ENCODE measurements around the gene HOXB4.
"Not testable (repeated sequence)": the region's sequence is repeated elsewhere in the genome, so short reads cannot be mapped to it uniquely, and the experiment has no call there.

Gene HOXB4

GRCh38 chr17:48546924-48547807 lies 31.0 kb downstream of the HOXB4 start:
- DNase-seq (ENCODE audit: low read depth) = no peak

DNA sequence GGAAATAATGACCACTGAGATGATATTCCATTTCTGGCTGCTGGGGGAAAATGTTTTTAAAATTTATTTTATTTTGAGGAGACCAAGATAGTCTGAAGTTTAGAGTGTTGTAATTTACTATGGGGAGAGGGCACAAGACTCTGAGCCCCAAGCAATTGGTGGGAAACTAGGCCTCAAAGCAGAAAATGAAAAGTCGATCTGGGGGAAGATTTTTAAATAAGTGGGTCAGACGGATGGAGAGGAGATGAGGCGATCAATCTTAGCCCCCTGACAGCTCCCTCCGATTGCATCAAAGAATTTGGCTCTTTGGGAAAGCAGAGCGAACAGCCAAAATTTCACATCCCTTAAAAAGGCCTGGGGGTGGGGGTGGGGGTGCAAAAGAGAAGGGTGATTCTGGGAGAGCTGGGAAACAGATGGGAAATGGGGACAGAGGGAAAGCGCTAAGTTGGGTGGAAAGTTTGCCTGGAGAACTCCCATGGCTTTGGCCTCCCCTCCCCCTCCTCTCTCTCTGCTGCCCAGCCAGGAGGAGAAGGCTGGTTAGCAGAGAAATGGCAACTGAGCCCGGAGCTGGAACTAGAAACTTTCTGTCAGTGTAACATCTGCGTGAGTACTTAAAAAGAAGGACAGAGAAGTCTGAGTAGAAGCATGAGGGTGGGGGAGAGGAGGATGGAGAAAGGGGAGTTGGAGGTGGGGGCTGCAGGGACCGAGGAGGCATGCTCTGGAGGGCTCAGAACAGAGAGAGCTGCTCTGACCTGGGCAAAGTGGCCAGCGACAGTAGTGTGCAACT lies 31.8 kb downstream of the HOXB4 start:
- DNase-seq (ENCODE audit: low read depth) = no peak

DNA sequence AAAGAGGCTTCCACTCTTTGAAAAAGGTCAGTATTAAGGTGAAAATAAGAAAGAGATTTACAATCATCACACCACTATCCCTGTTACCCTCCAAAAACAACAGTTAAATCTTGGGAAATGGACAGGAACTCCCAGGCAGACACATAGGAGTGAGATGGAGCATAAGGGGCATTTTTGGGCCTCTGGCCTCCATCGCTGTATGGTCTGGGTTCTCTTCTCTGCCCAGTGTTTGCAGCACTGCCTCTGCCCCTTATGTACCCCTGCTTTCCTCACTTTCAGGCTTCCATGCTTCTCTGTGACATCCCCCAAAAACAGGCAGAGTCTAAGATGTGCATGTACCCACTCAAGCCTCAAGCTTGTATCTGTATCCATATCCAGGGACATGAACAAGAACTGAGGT lies 32.6 kb downstream of the HOXB4 start:
- no peak for DNase-seq (ENCODE audit: low read depth)

GRCh38 chr17:48545022-48545375 lies 33.2 kb downstream of the HOXB4 start, which contains the start of gene HOXB2:
Gene HOXB2, minus strand, starts transcription at chr17:48545109. Its CDS starts 198 bp downstream, at chr17:48544911.
- no peak for DNase-seq (ENCODE audit: low read depth)

DNA sequence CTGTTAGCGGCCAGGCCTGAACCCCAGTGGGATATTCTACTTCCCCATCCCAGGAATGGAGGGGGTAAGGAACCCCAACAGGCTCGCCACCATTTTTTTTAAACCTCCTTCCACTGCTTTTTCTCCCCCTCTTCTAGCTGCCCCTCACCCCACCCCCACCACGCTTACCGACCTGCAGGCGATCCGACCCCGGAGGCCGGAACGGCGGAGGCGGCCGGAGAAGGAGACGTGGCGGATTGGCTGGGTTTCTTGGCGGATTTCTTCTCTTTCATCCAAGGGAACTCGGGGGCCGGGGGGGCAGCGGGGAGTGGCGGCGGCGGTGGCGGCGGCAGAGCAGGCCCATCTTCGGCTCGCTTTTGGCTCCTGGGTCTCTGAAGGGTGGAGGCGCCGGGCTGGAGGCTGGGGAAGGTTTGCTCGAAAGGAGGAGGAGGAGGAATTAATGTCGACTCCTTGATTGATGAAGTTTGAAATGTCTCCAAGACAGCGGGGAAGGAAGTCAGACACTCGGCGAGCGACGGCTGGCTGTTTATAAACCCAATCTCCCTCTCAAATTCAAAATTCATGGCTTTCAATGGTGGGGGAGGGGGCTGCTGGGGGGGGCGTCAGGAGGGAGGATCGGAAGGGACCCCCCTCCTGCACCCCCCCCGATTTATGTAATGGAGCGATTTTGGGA lies 33.7 kb downstream of the HOXB4 start:
- no peak for DNase-seq (ENCODE audit: low read depth)

GRCh38 chr17:48543854-48544348 lies 34.2 kb downstream of the HOXB4 start:
- no peak for DNase-seq (ENCODE audit: low read depth)

GRCh38 chr17:48543107-48543853 lies 34.9 kb downstream of the HOXB4 start:
- peak; percentile 33 for DNase-seq (ENCODE audit: low read depth)

DNA sequence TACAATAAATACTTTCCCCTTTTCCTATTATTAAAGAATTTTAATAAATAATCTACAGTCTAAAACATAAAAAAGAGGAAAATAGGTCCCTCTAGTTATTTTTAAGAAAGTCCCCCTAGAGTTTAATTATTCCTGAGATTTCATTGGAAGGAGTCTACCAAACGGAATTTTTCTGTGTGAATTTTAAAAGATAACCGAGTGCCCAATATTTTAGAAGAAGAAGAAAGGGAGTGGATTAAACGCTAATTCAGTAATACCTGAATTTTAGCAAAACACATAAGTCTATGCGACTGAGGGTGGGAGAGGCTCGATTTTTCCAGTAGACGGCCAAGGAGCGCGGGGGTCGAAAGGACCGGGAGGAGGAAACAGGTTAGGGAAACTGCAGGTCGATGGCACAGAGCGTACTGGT lies 35.4 kb downstream of the HOXB4 start:
- no peak for DNase-seq (ENCODE audit: low read depth)

DNA sequence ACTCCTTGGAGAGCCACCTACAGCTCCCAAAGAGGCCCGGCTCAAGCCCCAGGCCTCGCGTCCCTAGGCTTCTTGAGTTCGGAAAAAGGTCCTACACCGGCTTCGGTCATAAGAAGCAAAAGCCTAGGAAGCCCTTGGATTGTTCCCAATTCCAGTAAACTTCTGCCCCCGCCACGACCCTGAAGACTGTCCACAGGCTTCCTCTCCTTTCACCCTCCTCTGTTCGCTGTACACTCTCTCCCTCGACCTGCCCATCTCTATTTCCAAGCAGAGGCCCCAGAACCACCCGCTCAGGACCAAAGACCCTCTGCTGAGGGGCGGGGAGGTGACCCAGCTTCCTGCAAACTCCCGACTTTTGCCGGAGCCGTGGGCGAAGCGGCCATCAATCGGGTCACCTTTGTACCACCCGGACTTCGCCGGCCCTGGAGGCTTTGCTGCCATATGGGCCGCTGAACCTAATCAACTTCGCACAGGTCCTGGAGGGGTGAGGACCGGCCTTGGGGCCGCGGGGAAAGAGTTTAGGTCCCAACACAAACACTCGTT lies 36.0 kb downstream of the HOXB4 start:
- no peak for DNase-seq (ENCODE audit: low read depth)

GRCh38 chr17:48541577-48542113 lies 36.5 kb downstream of the HOXB4 start:
- no peak for DNase-seq (ENCODE audit: low read depth)

GRCh38 chr17:48541036-48541576 lies 37.0 kb downstream of the HOXB4 start:
- DNase-seq (ENCODE audit: low read depth) = no peak

- DNase-seq (ENCODE audit: low read depth) = no peak
These were observed 37.9 kb downstream of the HOXB4 start for GRCh38 chr17:48540213-48540612.

- DNase-seq (ENCODE audit: low read depth) = no peak
These were observed 39.0 kb downstream of the HOXB4 start for GRCh38 chr17:48539177-48539576.

DNA sequence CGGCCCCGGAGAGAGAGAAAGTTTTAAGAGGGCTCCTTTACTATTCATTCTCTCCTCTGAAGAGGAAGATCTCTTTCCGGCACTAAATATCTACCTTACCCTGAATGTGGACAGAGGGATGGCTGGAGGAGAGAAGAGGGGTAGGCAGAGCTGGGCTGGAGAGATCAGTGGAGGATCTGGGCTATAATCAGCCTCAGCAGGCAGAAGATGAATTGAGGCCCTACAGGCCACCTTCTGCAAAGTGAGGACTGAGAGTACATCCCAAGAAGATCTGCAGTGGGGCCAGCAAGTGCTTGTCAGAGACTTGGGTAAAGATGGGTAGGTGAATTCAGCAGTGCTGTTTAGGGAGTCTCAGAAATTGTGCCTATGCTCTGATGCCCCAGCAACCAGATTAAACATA lies 40.8 kb downstream of the HOXB4 start:
- no peak for DNase-seq (ENCODE audit: low read depth)

- not testable (repeated sequence) for DNase-seq (ENCODE audit: low read depth)
These were observed 42.2 kb downstream of the HOXB4 start for GRCh38 chr17:48535793-48536559.

DNA sequence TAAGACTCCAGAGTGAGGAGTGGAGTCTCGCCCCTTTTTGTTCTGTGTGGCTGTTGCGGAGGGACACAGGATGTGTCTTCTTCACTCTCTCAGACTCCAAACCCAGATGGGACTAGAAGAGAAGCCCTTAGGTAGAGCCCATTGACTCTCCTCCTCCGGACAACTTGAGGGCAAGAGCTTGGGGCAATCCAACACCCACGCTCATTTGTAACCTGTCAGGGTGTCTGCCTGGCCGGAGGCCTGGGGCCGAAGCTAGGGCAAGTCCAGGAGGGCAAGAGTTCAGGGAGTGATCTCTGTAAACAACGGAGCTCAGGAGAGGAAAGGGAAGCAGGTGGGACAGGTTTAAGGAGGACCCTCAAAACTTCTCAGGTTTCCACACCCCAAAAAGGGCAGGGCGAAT lies 45.9 kb downstream of the HOXB4 start:
- DNase-seq (ENCODE audit: low read depth) = no peak

DNA sequence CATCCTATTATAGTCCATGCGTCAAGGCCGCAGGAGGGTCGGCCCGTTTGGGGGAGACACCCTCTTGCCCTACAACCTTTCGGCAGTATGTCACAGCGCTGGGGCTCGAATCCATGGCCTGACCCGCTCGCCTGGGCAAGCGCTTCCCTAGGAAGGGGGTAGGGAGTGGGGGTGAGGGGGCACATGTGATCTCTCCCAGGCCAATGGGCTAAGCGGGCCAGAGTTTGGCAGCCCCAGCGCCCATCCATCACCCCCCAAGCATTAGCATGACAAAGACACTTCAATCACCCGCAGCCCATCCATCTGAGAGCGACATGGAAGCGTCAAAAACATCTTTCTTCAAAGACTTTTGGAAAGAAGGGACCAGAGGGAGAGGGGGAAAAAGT lies 47.3 kb downstream of the HOXB4 start, which contains the start of gene HOXB1:
HOXB1 (minus strand) TSS at position 125 of the 386 bp plus-strand sequence; CDS start at position 18, 107 bp downstream.
- no peak for DNase-seq (ENCODE audit: low read depth)

GRCh38 chr17:48530208-48530886 lies 47.8 kb downstream of the HOXB4 start:
- DNase-seq (ENCODE audit: low read depth) = no peak

GRCh38 chr17:48529683-48530009 lies 48.5 kb downstream of the HOXB4 start:
- DNase-seq (ENCODE audit: low read depth) = no peak
